CD4-positive, alpha-beta T cell treated with Interleukin-17A for 1 hour (primary cell): ENCODE measurements around the gene TBC1D3I.

Experiments used
- DNase-seq: peaks from one replicate; pipeline ENCODE4 v3.0.0-alpha.2; 2020

TBC1D3I gene

DNA sequence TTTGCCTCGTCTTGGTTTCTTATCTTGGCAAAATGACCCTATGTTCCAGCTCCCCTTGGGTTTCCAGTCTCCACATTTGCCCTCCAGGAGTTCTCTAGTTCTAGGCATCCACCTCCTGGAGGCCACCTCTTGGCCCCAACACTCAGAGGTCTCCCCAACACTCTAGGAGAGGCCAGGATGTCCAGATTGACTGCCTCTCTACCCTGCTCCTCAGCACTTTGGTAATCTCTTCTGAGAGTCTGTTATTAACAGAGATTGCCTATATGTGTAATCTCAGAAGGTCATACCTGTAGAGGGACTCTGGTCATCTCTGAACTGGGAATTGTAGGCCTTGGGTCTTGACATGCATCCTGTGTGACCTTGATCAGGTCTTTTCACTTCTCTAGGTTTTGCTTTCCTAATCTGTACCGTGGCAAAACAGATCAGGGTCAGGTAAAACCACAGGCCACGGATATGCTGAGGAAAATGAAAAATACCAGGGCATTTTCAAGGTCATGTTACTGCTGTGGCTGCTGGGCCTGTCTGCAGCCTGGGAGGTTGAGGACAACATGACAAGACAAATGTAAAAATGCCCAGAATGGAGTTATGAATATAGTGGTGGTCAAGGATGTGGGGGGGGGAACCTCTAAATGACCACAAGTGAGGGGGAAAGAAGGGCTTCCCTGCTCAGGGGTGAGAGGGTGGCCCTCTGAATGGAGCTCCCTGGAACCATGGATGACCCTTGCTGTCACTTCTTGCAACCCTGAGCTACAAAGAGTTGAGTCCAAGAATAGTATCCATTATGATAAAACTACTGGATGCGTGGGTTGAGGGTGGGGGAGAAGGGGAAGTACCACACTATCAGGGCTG lies 58.5 kb downstream of the TBC1D3I start:
- DNase-seq = no peak

- no peak for DNase-seq
These were observed 59.5 kb downstream of the TBC1D3I start for GRCh38 chr17:36204724-36205500.
